ENCODE data around the gene PLAGL1. TPM values are rescaled to one million over a fixed set of nuclear protein-coding genes. Genes with fewer than 3 reads are reported as not detected.
A peak's percentile ranks its signal among the peaks of the same experiment; 100 is the strongest.
"Not testable (repeated sequence)": the region's sequence is repeated elsewhere in the genome, so short reads cannot be mapped to it uniquely, and the experiment has no call there.

The PLAGL1 gene
- total RNA-seq, 4 donors from 2014 or later: 11.8 to 17.9 (median 16.0) TPM

DNA sequence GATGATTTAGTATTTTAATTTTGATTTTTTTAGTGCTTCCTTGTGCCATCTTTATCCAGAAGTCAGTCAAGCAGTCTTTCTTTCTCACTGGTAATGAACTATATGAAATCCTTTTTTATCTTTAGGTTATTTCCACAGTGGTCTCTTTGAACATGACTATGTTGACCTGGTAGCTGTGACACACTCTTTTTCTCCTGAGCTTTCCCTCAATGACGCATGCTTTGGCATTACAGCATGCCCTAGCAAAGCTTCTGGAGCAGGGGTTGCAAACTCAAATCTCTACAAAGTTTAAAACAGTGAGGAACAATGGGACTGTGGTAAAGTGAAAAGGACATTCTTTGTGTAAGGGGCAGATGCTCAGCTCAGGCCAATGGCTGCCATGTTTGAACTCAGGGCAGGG lies 4.5 kb upstream of the PLAGL1 start:
- Histone ChIP-seq H3K4me1 (peaks cover 0 to 6% (median 2%) of the 10 kb centered on the region in 4 donors), H3K4me3 (no peak overlapping the region), H3K9me3 (no peaks in the 10 kb centered on the region), H3K36me3 (no peaks in the 10 kb centered on the region), H3K27ac (replicated peaks in 1 of 4) (no peak overlapping the region), H3K27me3 (peaks cover 0 to 7% (median 0%) of the 10 kb centered on the region in 4 donors)
- intact Hi-C loops (cut with DNase I): loop anchor here (5.0 kb wide), 1 partner anchor 165 kb away; no protein-coding TSS in a partner anchor
- TF ChIP-seq POLR2A (IDR thresholded peaks at IDR 0.05; ENCODE audit: low read depth): no peak
- TF ChIP-seq, protein P1, sequence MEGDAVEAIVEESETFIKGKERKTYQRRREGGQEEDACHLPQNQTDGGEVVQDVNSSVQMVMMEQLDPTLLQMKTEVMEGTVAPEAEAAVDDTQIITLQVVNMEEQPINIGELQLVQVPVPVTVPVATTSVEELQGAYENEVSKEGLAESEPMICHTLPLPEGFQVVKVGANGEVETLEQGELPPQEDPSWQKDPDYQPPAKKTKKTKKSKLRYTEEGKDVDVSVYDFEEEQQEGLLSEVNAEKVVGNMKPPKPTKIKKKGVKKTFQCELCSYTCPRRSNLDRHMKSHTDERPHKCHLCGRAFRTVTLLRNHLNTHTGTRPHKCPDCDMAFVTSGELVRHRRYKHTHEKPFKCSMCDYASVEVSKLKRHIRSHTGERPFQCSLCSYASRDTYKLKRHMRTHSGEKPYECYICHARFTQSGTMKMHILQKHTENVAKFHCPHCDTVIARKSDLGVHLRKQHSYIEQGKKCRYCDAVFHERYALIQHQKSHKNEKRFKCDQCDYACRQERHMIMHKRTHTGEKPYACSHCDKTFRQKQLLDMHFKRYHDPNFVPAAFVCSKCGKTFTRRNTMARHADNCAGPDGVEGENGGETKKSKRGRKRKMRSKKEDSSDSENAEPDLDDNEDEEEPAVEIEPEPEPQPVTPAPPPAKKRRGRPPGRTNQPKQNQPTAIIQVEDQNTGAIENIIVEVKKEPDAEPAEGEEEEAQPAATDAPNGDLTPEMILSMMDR (IDR thresholded peaks at IDR 0.05): no peak
- TF ChIP-seq EP300 (IDR thresholded peaks at IDR 0.05): no peak
- TF ChIP-seq POLR2AphosphoS5 (IDR thresholded peaks at IDR 0.05): no peak
- DNase-seq (ENCODE audit: extremely low spot score): no peak
- 95% methylated on average over 1 of the region's 1 CpG for WGBS

DNA sequence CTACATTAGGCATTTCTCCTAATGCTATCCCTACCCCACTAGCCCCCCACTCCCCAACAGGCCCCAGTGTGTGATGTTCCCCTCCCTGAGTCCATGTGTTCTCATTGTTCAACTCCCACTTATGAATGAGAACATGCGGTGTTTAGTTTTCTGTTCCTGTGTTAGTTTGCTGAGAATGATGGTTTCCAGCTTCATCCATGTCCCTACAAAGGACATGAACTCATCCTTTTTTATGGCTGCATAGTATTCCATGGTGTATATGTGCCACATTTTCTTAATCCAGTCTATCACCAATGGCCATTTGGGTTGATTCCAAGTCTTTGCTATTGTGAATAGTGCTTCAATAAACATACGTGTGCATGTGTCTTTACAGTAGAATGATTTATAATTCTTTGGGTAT lies 1.6 kb upstream of the PLAGL1 start:
- intact Hi-C loops (cut with DNase I): loop anchor here (2.0 to 5.0 kb wide), 2 partner anchors 67 to 162 kb away; no protein-coding TSS in a partner anchor
- not testable (repeated sequence) for H3K27me3 ChIP-seq; H3K4me1 ChIP-seq; H3K36me3 ChIP-seq; H3K4me3 ChIP-seq; H3K27ac ChIP-seq (replicated peaks in 1 of 4); DNase-seq (ENCODE audit: extremely low spot score); H3K9me3 ChIP-seq
- WGBS: 92% methylated on average over 2 of the region's 2 CpGs

DNA sequence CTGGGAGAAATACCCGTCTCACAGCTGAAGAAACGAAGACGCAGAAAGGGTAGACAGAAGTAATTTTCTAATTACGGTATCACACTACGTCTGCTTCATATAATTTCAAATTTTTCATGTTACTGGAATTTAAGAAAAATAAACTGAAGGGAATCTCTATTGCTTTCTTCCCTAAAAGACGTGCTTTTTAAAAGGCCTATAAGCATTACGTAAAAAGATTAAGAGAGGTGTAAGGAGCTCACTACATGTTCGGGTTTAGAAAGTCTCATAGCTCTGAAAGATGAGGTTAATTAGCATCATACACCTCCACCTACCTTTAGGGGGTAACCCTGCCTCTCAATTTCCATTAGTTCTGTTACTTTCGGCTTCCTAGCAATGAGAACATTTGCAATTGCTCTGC lies 787 bp upstream of the PLAGL1 start:
- Histone ChIP-seq H3K4me3 (peak overlapping the region in 3 of 4 donors; percentile 65 to 80 (median 68)), H3K4me1 (peaks cover 0 to 6% (median 3%) of the 10 kb centered on the region in 4 donors), H3K9me3 (no peaks in the 10 kb centered on the region), H3K27me3 (peaks cover 0 to 4% (median 0%) of the 10 kb centered on the region in 4 donors), H3K27ac (replicated peaks in 1 of 4) (peak overlapping the region in 3 of 4 donors; percentile 70 to 84 (median 80)), H3K36me3 (no peaks in the 10 kb centered on the region)
- no peak for DNase-seq (ENCODE audit: extremely low spot score)
- TF ChIP-seq EP300 (IDR thresholded peaks at IDR 0.05) (no peak), POLR2AphosphoS5 (IDR thresholded peaks at IDR 0.05) (no peak), POLR2A (IDR thresholded peaks at IDR 0.05; ENCODE audit: low read depth) (no peak)
- TF ChIP-seq, protein P1 (IDR thresholded peaks at IDR 0.05): no peak
- intact Hi-C loops (cut with DNase I): loop anchor here (2.0 kb wide), 1 partner anchor 66 kb away; no protein-coding TSS in a partner anchor
- whole genome bisulfite sequencing: 87% methylated on average over 9 of the region's 9 CpGs

DNA sequence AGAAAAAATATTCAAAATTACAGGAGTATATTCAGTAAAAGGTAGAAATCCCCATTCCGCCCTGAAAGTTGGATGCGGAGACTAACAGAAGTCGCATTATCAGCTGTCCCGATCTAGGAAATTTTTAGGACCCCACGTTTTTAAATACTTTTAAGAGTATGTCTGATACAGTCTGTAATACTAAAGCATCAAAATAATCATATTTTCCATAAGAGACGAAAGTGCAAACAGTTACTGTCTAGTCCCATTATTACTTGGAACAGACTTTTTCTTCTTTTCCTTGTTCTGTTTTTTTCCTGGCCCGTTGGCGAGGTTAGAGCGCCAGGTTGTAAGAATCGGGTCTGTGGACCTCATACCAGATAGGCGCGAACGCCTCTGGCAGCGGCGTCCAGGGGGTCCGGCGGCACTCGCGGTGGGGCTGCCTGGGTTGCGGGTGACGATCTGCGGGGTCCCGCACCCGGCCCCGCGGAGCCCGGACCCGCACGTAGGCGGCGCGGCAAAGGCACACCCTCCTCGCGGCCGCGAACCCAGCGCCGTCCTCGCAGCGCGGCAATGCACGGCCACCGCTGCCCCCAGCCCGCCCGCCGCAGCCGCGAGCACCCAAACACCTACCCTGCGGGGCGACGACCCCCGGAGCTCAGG lies 460 bp downstream of the PLAGL1 start:
- TF ChIP-seq EP300 (IDR thresholded peaks at IDR 0.05): no peak
- TF ChIP-seq POLR2A (IDR thresholded peaks at IDR 0.05; ENCODE audit: low read depth): no peak
- TF ChIP-seq, protein P1 (IDR thresholded peaks at IDR 0.05): no peak
- TF ChIP-seq POLR2AphosphoS5 (IDR thresholded peaks at IDR 0.05): no peak
- H3K4me1 ChIP-seq: peaks cover 0 to 4% (median 2%) of the 10 kb centered on the region in 4 donors
- peak overlapping the region; percentile 70 to 84 (median 79) for H3K27ac ChIP-seq (replicated peaks in 1 of 4)
- DNase-seq (ENCODE audit: extremely low spot score): no peak
- no peaks in the 10 kb centered on the region for H3K9me3 ChIP-seq
- intact Hi-C loops (cut with DNase I): loop anchor here (2.0 kb wide), 1 partner anchor 65 kb away; no protein-coding TSS in a partner anchor
- no peaks in the 10 kb centered on the region for H3K36me3 ChIP-seq
- peaks cover 0 to 4% (median 0%) of the 10 kb centered on the region in 4 donors for H3K27me3 ChIP-seq
- 48% methylated on average over 47 of the region's 52 CpGs for WGBS
- H3K4me3 ChIP-seq: peak overlapping the region; percentile 59 to 80 (median 66)

DNA sequence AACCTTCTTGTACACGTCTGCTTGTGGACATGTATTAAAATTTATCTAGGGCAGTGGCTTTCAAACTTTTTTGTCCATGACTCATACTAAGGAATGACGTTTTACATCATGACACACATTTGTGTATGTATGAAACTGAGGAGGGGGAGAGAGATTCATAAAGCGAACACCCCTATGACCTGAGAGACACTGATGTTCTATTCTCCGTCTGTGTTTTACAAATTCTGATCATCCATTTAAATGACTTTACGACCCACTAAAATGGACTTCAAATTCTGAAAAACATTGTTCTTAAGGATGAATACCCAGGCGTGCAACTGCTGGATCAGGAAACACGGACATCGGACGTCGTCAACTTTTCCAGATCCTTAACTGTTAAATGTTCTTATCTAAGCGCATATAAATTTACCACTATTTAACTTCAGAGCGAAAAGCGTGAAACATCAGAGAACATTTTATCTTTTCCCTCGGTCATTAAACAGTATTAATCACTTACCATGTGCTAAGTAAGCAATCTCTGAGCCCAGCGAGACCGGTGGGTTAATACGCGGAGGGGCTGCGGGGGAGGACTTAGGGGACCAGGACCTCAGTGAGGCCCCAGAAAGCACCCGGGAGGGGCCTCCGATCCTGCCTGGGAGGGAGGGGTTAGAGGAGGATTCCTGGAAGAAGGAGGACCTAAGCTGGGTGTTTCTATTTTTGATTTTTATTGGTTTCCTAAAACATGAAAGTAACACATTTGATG lies 1.2 kb downstream of the PLAGL1 start:
- peak overlapping the region; percentile 59 to 80 (median 66) for H3K4me3 ChIP-seq
- WGBS: 53% methylated on average over 21 of the region's 21 CpGs
- intact Hi-C loops (cut with DNase I): no loop called here

More for the DNA sequence above, 1.2 kb downstream of the PLAGL1 start:
- H3K36me3 ChIP-seq: no peaks in the 10 kb centered on the region
- peak overlapping the region; percentile 70 to 84 (median 79) for H3K27ac ChIP-seq (replicated peaks in 1 of 4)
- H3K27me3 ChIP-seq: peaks cover 0 to 4% (median 0%) of the 10 kb centered on the region in 4 donors
- DNase-seq (ENCODE audit: extremely low spot score): no peak
- TF ChIP-seq, protein P1 (IDR thresholded peaks at IDR 0.05): no peak
- TF ChIP-seq EP300 (IDR thresholded peaks at IDR 0.05): no peak
- peaks cover 0 to 6% (median 0%) of the 10 kb centered on the region in 4 donors for H3K9me3 ChIP-seq
- peaks cover 0 to 4% (median 2%) of the 10 kb centered on the region in 4 donors for H3K4me1 ChIP-seq

Data from esophagus muscularis mucosa (tissue), 4 donors.